ENCODE measurements around the gene PLPPR2.
"Not testable (repeated sequence)": the region's sequence is repeated elsewhere in the genome, so short reads cannot be mapped to it uniquely, and the experiment has no call there.

PLPPR2 gene

GRCh38 chr19:11342429-11342828 lies 12.8 kb upstream of the PLPPR2 start:
- no peak for DNase-seq

DNA sequence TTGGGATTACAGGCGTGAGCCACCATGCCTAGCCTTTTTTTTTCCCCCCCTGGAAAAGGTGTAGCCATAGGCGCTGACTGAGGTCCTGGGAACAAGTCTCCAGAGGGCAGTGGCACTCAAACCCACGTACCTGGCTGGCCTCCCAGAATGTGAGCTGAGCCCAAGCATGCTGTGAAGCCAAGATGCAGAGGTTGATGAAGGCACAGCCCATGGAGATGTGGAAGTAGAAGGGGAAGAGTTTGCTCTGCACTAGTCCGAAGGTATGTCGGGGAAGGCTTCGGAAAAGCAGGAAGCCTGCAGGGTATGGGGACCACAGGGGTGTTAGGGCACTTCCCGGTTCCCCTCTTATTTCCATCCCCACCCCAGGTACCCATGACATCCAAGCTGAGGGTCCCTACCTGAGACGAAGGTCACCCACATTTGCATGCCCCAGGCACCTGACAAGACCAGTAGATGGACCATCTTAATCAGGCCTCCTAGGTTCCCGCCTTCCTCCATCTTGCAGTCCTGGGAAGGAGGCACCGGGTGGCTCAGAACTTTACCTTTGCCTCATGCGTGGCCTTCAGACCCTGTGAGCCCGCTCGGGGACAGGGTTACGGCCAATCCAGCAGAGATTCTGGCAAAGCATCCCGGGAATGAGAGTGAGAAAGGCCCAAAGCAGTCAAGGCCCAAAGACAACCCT lies 10.0 kb upstream of the PLPPR2 start:
- no peak for DNase-seq

GRCh38 chr19:11346104-11346940 lies 8.9 kb upstream of the PLPPR2 start, which contains the start of the genes CCDC159 and TMEM205:
TSS of gene CCDC159 (plus strand) at chr19:11346519. CDS start at chr19:11346607, 88 bp downstream.
TSS of gene TMEM205 (minus strand) at chr19:11346268. CDS start at chr19:11345619, 649 bp downstream.
- peak; percentile 99 for DNase-seq

- DNase-seq: no peak
Observed at GRCh38 chr19:11347546-11348039, 7.6 kb upstream of the PLPPR2 start.

GRCh38 chr19:11349171-11349570 lies 6.1 kb upstream of the PLPPR2 start:
- no peak for DNase-seq

DNA sequence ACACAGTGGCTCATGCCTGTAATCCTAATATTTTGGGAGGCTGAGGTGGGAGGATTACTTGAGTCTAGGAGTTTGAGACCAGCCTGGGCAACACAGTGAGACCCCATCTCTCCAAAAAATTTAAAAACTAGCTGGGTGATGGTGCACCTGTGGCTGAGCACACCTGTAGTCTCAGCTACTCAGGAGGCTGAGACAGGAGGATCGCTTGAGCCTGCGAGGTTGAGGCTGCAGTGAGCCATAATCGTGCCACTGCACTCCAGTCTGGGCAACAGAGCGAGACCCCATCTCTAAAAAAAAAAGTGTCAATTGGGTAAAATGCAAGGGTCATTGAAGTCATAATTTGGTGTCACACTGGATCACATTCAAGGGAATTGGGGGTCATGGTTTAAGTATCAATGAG lies 1.1 kb upstream of the PLPPR2 start:
- not testable (repeated sequence) for DNase-seq

- DNase-seq: no peak
Observed at GRCh38 chr19:11356074-11356397, 804 bp downstream of the PLPPR2 start.

GRCh38 chr19:11356676-11357550 lies 1.7 kb downstream of the PLPPR2 start:
- DNase-seq: no peak

GRCh38 chr19:11359421-11359820 lies 4.2 kb downstream of the PLPPR2 start:
- DNase-seq: no peak

DNA sequence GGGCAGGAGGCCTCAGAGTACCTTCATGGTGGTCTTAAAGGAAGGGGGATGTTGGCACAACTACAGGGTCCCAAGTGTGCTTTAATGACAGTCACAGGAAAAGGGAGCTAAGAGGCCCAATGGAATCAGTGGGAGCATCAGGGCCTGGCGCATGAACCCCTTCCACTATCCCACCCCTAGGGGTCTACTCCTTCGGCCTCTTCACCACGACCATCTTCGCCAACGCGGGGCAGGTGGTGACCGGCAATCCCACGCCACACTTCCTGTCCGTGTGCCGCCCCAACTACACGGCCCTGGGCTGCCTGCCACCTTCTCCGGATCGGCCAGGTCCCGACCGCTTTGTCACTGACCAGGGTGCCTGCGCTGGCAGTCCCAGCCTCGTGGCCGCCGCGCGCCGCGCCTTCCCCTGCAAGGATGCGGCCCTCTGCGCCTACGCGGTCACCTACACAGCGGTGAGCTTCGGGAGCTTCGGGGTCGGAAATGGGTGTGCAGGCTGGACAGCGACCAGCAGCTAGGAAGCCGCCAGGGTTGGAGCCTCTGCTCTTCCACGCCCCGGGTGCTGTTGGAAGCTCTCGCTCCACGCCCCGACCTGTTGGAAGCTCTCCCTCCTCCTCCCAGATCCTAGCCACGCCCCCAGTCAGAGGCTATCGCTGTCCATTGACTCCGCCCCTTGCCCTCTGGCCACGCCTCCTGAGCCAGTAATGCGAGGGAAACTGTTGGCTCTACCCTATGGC lies 6.0 kb downstream of the PLPPR2 start:
- DNase-seq: peak in 1 of 2 donors; percentile 30

DNA sequence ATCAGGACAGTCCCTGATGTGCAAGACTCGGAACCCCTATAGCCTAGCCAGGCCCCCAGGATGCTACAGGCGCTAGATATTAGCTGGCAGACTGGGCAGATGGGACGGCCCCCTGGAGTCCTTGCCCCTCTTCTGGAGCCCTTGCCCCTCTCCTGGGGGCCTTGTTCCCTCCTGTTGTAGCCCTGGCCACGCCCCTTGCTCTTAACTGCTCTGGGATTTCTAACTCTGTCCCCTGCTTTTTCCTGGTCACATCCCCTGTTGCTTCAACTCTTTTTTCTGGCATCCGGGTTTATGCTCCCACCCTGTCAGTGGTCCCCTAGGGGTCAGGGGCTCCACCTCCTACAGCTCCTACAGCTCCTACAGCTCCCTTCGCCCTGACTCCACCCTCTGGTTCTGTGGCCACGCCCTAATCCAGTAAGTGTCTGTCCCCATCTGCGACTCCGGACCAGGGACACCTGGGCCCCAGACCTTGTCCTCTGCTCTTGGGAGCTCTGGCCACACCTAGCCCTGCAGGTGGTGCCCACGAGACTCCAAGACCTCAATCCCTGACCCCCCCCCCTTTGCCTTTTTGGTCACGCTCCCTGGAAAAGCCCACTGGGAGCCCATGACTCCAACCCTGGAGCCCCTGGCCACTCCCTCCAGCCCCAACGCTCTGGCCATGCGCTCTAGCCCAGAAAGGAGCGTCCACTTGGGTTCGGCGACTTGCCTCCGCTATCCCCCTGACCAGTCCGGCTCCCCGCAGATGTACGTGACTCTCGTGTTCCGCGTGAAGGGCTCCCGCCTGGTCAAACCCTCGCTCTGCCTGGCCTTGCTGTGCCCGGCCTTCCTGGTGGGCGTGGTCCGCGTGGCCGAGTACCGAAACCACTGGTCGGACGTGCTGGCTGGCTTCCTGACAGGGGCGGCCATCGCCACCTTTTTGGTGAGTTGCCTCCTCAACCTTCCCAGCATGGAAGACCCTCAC lies 6.8 kb downstream of the PLPPR2 start:
- no peak for DNase-seq

- DNase-seq: no peak
Observed at GRCh38 chr19:11363881-11364280, 8.6 kb downstream of the PLPPR2 start.

GRCh38 chr19:11364296-11364904 lies 9.2 kb downstream of the PLPPR2 start:
- DNase-seq: no peak

- no peak for DNase-seq
Observed at GRCh38 chr19:11364935-11365334, 9.7 kb downstream of the PLPPR2 start.

DNA sequence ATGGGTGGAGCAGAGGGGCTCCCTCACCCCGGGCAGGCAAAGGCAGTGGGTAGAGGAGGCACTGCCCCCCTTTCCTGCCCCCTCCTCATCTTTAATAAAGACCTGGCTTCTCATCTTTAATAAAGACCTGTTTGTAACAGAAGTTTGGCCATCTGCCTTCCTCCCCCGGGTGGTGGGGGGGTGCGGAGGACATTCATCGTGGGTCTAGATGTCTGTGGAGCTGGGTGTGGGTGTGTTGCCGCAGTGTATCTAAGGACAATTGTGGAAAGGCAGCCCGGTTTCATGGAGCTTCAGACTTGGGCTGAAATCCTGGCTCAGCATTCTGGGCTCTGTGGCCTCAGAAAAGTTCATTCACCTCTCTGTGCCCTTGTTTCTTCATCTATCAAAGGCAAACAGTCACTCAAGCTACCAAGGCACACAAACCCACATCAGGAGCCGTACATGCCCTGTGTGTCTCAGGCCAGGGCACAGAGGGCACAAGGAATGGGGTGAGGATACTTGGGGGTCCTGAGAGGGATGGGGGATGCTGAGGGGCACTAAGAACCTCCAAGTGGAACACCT lies 10.4 kb downstream of the PLPPR2 start:
- DNase-seq: no peak

- DNase-seq: no peak
Observed at GRCh38 chr19:11367528-11367927, 12.3 kb downstream of the PLPPR2 start.

GRCh38 chr19:11370744-11371143 lies 15.5 kb downstream of the PLPPR2 start:
- DNase-seq: no peak

DNA sequence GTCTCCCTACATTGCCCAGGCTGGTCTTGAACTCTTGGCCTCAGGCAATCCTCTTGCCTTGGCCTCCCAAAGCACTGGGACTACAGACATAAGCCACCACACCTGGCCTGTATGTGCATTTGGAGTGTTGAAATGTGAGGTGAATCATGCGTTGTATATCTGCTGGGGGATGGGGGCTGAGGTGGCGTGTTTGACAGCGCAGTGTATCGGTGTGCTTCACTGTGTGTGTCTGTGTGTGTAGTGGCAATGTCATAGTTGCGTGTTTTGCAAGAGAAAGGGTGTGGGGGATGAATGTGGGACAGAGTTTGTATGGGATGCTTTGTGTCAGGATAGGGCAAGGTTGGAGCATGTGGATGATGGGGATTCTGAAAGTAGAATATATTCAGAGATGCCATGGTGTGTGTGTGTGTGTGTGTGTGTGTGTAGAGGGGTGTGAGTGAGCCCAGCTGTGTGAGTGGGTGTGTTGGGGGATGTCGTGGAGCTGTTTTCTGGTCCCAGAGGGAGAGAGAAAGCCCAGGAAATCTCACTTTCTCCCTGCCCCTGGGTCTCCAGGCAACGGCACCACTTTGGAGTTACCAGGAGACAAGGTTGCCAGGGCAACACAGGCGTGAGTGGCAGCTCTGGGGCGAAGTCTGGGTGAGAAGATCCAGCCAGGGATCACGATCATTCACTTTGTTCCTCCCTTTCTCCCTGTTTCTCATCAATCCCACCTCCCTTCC lies 18.1 kb downstream of the PLPPR2 start:
- no peak for DNase-seq

DNA sequence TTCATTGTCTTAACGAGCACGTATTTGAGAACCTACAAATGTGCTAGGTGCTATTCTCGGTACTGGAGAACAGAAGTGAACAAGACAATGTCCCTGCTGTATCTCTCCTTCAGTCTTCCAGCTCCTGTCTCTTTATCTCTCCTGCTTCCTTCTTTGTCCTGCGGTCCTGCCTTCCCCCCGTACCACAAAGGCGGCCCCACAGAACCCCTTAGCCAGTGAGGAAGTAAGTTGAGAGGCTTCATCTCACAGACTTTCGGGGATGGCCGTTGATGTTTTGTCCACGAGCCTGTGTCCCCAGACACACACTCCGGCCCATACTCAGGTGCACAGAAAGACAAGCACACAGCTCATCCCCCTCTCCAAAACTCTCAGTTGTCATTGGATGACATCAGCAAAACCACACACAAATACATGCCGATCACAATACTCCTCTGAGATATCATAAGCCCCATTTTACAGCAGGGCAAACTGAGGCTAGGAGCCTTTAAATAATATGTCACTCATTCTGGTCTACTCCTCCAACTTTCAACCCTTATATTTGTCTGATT lies 18.7 kb downstream of the PLPPR2 start:
- DNase-seq: no peak
